ENCODE measurements around the gene HECTD1. TPM values are rescaled to one million over a fixed set of nuclear protein-coding genes. Genes with fewer than 3 reads are reported as not detected.

HECTD1 gene
- total and polyA plus RNA-seq, 10 of the 15 experiments (the other 5 are each of a cell fraction or from before 2014, with no cell fraction given) = 27.3 to 116 (median 57.7) TPM

DNA sequence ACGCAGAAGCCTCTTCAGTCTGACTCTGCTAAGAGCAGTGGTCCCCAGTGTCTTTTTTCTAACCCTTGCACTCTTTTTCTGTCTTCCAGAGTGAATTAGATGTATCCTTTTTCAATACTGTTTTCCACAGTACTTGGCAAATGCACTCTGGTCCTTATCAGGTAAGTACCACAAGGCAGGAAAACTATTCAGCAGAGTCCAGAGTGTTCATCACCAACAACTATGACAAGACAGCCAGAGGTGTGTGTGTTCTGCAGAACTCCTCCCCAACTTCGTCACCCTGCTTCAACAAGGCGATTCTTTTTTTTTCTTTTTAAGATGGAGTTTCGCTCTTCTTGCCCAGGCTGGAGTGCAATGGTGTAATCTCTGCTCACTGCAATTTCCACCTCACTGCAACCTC, 127.1 kb downstream of the HECTD1 start (continued):
- TF ChIP-seq, protein P1, sequence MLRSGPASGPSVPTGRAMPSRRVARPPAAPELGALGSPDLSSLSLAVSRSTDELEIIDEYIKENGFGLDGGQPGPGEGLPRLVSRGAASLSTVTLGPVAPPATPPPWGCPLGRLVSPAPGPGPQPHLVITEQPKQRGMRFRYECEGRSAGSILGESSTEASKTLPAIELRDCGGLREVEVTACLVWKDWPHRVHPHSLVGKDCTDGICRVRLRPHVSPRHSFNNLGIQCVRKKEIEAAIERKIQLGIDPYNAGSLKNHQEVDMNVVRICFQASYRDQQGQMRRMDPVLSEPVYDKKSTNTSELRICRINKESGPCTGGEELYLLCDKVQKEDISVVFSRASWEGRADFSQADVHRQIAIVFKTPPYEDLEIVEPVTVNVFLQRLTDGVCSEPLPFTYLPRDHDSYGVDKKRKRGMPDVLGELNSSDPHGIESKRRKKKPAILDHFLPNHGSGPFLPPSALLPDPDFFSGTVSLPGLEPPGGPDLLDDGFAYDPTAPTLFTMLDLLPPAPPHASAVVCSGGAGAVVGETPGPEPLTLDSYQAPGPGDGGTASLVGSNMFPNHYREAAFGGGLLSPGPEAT (IDR thresholded peaks at IDR 0.05; ENCODE audit: low read depth) = no peak
- TF ChIP-seq BHLHE40 (IDR thresholded peaks at IDR 0.05; ENCODE audit: borderline replicate concordance in 1 of 2, low read depth in 2 of 2, low read length in 1 of 2) = no peak
- no peak for TF ChIP-seq SRF (IDR thresholded peaks at IDR 0.05; ENCODE audit: low read depth in 2 of 2, low read length in 2 of 2)
- TF ChIP-seq NFIC (IDR thresholded peaks at IDR 0.05; ENCODE audit: low read depth, low read length) = no peak
- TF ChIP-seq, protein P2, sequence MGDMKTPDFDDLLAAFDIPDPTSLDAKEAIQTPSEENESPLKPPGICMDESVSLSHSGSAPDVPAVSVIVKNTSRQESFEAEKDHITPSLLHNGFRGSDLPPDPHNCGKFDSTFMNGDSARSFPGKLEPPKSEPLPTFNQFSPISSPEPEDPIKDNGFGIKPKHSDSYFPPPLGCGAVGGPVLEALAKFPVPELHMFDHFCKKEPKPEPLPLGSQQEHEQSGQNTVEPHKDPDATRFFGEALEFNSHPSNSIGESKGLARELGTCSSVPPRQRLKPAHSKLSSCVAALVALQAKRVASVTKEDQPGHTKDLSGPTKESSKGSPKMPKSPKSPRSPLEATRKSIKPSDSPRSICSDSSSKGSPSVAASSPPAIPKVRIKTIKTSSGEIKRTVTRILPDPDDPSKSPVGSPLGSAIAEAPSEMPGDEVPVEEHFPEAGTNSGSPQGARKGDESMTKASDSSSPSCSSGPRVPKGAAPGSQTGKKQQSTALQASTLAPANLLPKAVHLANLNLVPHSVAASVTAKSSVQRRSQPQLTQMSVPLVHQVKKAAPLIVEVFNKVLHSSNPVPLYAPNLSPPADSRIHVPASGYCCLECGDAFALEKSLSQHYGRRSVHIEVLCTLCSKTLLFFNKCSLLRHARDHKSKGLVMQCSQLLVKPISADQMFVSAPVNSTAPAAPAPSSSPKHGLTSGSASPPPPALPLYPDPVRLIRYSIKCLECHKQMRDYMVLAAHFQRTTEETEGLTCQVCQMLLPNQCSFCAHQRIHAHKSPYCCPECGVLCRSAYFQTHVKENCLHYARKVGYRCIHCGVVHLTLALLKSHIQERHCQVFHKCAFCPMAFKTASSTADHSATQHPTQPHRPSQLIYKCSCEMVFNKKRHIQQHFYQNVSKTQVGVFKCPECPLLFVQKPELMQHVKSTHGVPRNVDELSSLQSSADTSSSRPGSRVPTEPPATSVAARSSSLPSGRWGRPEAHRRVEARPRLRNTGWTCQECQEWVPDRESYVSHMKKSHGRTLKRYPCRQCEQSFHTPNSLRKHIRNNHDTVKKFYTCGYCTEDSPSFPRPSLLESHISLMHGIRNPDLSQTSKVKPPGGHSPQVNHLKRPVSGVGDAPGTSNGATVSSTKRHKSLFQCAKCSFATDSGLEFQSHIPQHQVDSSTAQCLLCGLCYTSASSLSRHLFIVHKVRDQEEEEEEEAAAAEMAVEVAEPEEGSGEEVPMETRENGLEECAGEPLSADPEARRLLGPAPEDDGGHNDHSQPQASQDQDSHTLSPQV (IDR thresholded peaks at IDR 0.05) = no peak

DNA sequence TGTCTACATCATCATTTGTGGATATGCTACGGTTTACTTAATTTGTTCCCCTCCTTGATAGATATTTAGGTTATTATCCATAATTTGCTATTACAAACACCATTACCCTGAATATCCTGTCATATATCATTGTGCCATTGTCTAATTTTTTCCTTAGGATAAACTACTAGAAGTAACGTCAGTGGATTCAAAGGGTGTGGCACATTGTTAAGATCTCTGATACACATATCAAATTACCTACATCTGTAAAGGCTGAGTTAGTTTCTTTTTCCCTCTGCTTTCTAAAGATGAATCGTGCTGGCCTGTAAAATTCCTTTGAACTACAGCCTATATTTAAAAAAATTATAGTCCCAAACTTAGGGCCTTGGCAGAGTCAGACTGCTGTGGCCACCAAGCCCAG, 127.5 kb downstream of the HECTD1 start:
- H3K27ac ChIP-seq (ENCODE audit: control insufficient read depth, insufficient read depth) = no peak overlapping the region
- H3K4me1 ChIP-seq (ENCODE audit: control insufficient read depth, insufficient read depth, low read length) = no peaks in the 10 kb centered on the region
- H3K9ac ChIP-seq (ENCODE audit: control insufficient read depth, insufficient read depth, low read length) = no peak overlapping the region
- intact Hi-C loops (cut with micrococcal nuclease; ENCODE audit: unreplicated experiment) = no loop called here
- ATAC-seq (no peak), FAIRE-seq (no peak), DNase-seq (ENCODE audit: low read depth, low spot score) (no peak)
- in situ Hi-C loops (cut with MboI) = loop anchor here (5.0 kb wide), 1 partner anchor 98 kb away; no protein-coding TSS in a partner anchor
- H3K9me3 ChIP-seq (replicated peaks; ENCODE audit: control insufficient read depth, insufficient read depth, low read length) = no peaks in the 10 kb centered on the region
- H2AFZ ChIP-seq (ENCODE audit: control insufficient read depth, low read depth, low read length) = no peak overlapping the region
- no peak overlapping the region for H3K4me3 ChIP-seq
- 64% methylated on average over 3 of the region's 3 CpGs for WGBS (ENCODE audit: insufficient coverage, insufficient replicate concordance, low lambda C conversion rate, missing lambda C conversion rate)
- H4K20me1 ChIP-seq (ENCODE audit: control insufficient read depth, insufficient read depth) = no peaks in the 10 kb centered on the region
- TF ChIP-seq RAD21 (IDR thresholded peaks at IDR 0.05; ENCODE audit: insufficient read depth, low read depth, low read length) = no peak
- TF ChIP-seq CBX5 (IDR thresholded peaks at IDR 0.05; ENCODE audit: low read depth) = no peak
- no peak for TF ChIP-seq EED (IDR thresholded peaks at IDR 0.05; ENCODE audit: low read depth)
- ChIA-PET SMC1A (ENCODE audit: uncharacterized antibody, unreplicated experiment) (interaction anchor here (0.6 kb wide), 1 partner anchor 182 kb away, joined by 3 read pairs; no protein-coding TSS in a partner anchor), POLR2A (no interaction called here), RAD21 (ENCODE audit: unreplicated experiment) (no interaction called here), CTCF (interaction anchor here (0.9 to 1.2 kb wide), 2 partner anchors 21 to 99 kb away, joined by 4 to 8 read pairs; no protein-coding TSS in a partner anchor)
- no TSS peak for BruUV-seq (replicated peaks)
- no peaks in the 10 kb centered on the region for H3K27me3 ChIP-seq (replicated peaks in 1 of 2; ENCODE audit: control insufficient read depth in 2 of 2, insufficient read depth in 2 of 2, low read length in 1 of 2)
- H3K79me2 ChIP-seq (ENCODE audit: control insufficient read depth, insufficient read depth, low read length) = no peaks in the 10 kb centered on the region
- H3K4me2 ChIP-seq (ENCODE audit: control insufficient read depth, insufficient read depth) = no peak overlapping the region
- no peaks in the 10 kb centered on the region for H3K36me3 ChIP-seq (ENCODE audit: control insufficient read depth in 2 of 2, insufficient read depth in 2 of 2, low read length in 1 of 2)
